Measurements from ENCODE around the gene PER3. TPM values are rescaled to one million over a fixed set of nuclear protein-coding genes. Genes with fewer than 3 reads are reported as not detected.

The PER3 gene
- total RNA-seq, 4 donors from 2014 or later = 6.7 to 21.0 (median 8.9) TPM

- no peak for DNase-seq
- H3K9me3 ChIP-seq = no peaks in the 10 kb centered on the region
- peak overlapping the region; percentile 45 to 68 (median 62) for H3K27ac ChIP-seq
- TF ChIP-seq POLR2A (IDR thresholded peaks at IDR 0.05) (no peak), CTCF (IDR thresholded peaks at IDR 0.05) (no peak)
- H3K27me3 ChIP-seq = no peaks in the 10 kb centered on the region
- no peak overlapping the region for H3K4me3 ChIP-seq
- intact Hi-C loops (cut with DNase I) = no loop called here
- no peaks in the 10 kb centered on the region for H3K36me3 ChIP-seq
- H3K4me1 ChIP-seq = peaks cover 0 to 17% (median 3%) of the 10 kb centered on the region in 3 donors
- whole genome bisulfite sequencing, 2 donors = 41 to 67% methylated on average over 10 of the region's 10 CpGs
Observed at GRCh38 chr1:7745783-7746182, 38.3 kb upstream of the PER3 start.

- DNase-seq = no peak
- 88 to 91% methylated on average over 5 of the region's 5 CpGs for WGBS, 2 donors
- no peak overlapping the region for H3K4me3 ChIP-seq
- H3K36me3 ChIP-seq = no peaks in the 10 kb centered on the region
- H3K27me3 ChIP-seq = no peaks in the 10 kb centered on the region
- no peak for TF ChIP-seq POLR2A (IDR thresholded peaks at IDR 0.05)
- no peak for TF ChIP-seq CTCF (IDR thresholded peaks at IDR 0.05)
- intact Hi-C loops (cut with DNase I) = no loop called here
- H3K9me3 ChIP-seq = no peaks in the 10 kb centered on the region
- no peak overlapping the region for H3K27ac ChIP-seq
- H3K4me1 ChIP-seq = peaks cover 0 to 24% (median 6%) of the 10 kb centered on the region in 3 donors
Observed at GRCh38 chr1:7747605-7748004, 36.5 kb upstream of the PER3 start.

GRCh38 chr1:7749126-7749525, 35.0 kb upstream of the PER3 start:
- 52 to 60% methylated on average over 5 of the region's 5 CpGs for WGBS, 2 donors
- TF ChIP-seq CTCF (IDR thresholded peaks at IDR 0.05) = no peak
- TF ChIP-seq POLR2A (IDR thresholded peaks at IDR 0.05) = no peak
- Histone ChIP-seq H3K27me3 (no peaks in the 10 kb centered on the region), H3K36me3 (no peaks in the 10 kb centered on the region), H3K4me1 (peaks cover 0 to 31% (median 6%) of the 10 kb centered on the region in 3 donors), H3K4me3 (no peak overlapping the region), H3K27ac (no peak overlapping the region), H3K9me3 (no peaks in the 10 kb centered on the region)
- DNase-seq = no peak
- intact Hi-C loops (cut with DNase I) = no loop called here

- H3K4me1 ChIP-seq = peaks cover 0 to 18% (median 3%) of the 10 kb centered on the region in 3 donors
- H3K4me3 ChIP-seq = no peak overlapping the region
- no peaks in the 10 kb centered on the region for H3K36me3 ChIP-seq
- intact Hi-C loops (cut with DNase I) = no loop called here
- TF ChIP-seq POLR2A (IDR thresholded peaks at IDR 0.05) (no peak), CTCF (IDR thresholded peaks at IDR 0.05) (no peak)
- no peaks in the 10 kb centered on the region for H3K27me3 ChIP-seq
- DNase-seq = no peak
- H3K9me3 ChIP-seq = no peaks in the 10 kb centered on the region
- WGBS, 2 donors = 87 to 91% methylated on average over 11 of the region's 11 CpGs
- no peak overlapping the region for H3K27ac ChIP-seq
Observed at GRCh38 chr1:7751174-7751573, 32.9 kb upstream of the PER3 start.

- 22 to 23% methylated on average over 18 of the region's 18 CpGs for WGBS, 2 donors
- H3K27ac ChIP-seq = peak overlapping the region in 2 of 4 donors; percentile 29 to 53
- TF ChIP-seq CTCF (IDR thresholded peaks at IDR 0.05) (peak; percentile 62 to 88 (median 84)), POLR2A (IDR thresholded peaks at IDR 0.05) (no peak)
- intact Hi-C loops (cut with DNase I) = loop anchor here (2.0 kb wide), 1 partner anchor 86 kb away; no protein-coding TSS in a partner anchor
- H3K4me3 ChIP-seq = peak overlapping the region in 3 of 4 donors; percentile 36 to 56 (median 37)
- no peaks in the 10 kb centered on the region for H3K9me3 ChIP-seq
- DNase-seq = no peak
- peaks cover 0 to 14% (median 3%) of the 10 kb centered on the region in 3 donors for H3K4me1 ChIP-seq
- H3K36me3 ChIP-seq = no peaks in the 10 kb centered on the region
- no peaks in the 10 kb centered on the region for H3K27me3 ChIP-seq
Observed at GRCh38 chr1:7752512-7753417, 31.3 kb upstream of the PER3 start.

Data from esophagus squamous epithelium (tissue), 5 donors.